GM10248 (cell line): ENCODE results near the gene WDR70.

Experiments
- CTCF ChIA-PET: fragments of 300-600 bp; sonication (Branson Sonifier 250); formaldehyde crosslinking; extraction: SDS; loops from one replicate; lab custom pipeline; 2021; ENCODE audit warnings: antibody characterized with exemption; lab: Yijun Ruan, JAX
- POLR2A ChIA-PET: fragments of 350-650 bp; sonication (Branson Sonifier 250); formaldehyde crosslinking; extraction: SDS; loops from one replicate; lab custom pipeline; 2020; ENCODE audit warnings: antibody characterized with exemption; lab: Yijun Ruan, JAX
- DNase-seq: peaks from one replicate; pipeline ENCODE4 v3.0.0; 2012; ENCODE audit errors: extremely low spot score
- CTCF ChIP-seq: IDR thresholded peaks from 2 replicates; pipeline ENCODE4 v1.5.1; 2012; ENCODE audit warnings: mild to moderate bottlenecking, low read depth; ENCODE audit errors: extremely low read depth, missing control alignments, control extremely low read depth

Gene WDR70

GRCh38 chr5:37694867-37695266, 315.7 kb downstream of the WDR70 start:
- no peak for DNase-seq
- POLR2A ChIA-PET: no interaction called here
- no peak for TF ChIP-seq CTCF
- CTCF ChIA-PET: no interaction called here

- no peak for TF ChIP-seq CTCF
- DNase-seq: no peak
- ChIA-PET POLR2A (no interaction called here), CTCF (interaction anchor here (1.7 kb wide), 1 partner anchor 10 kb away, joined by 6 read pairs; no protein-coding TSS in a partner anchor)
Observed at GRCh38 chr5:37695647-37696046, 316.5 kb downstream of the WDR70 start.

- DNase-seq: no peak
- POLR2A ChIA-PET: no interaction called here
Observed at GRCh38 chr5:37696190-37697021, 317.3 kb downstream of the WDR70 start.

GRCh38 chr5:37701868-37702267, 322.8 kb downstream of the WDR70 start:
- DNase-seq: no peak
- no peak for TF ChIP-seq CTCF
- POLR2A ChIA-PET: no interaction called here
- CTCF ChIA-PET: interaction anchor here (1.0 kb wide), 1 partner anchor 9 kb away, joined by 3 read pairs; no protein-coding TSS in a partner anchor

More at GRCh38 chr5:37696190-37697021, 317.3 kb downstream of the WDR70 start:
- no peak for TF ChIP-seq CTCF
- CTCF ChIA-PET: interaction anchor here (1.7 kb wide), 1 partner anchor 9 kb away, joined by 6 read pairs; no protein-coding TSS in a partner anchor

GRCh38 chr5:37703841-37704241, 324.7 kb downstream of the WDR70 start:
- no peak for TF ChIP-seq CTCF
- CTCF ChIA-PET: interaction anchor here (1.0 to 2.0 kb wide), 3 partner anchors 10 to 31 kb away, joined by 3 to 6 read pairs (median 5); no protein-coding TSS in a partner anchor
- no peak for DNase-seq
- POLR2A ChIA-PET: no interaction called here

- ChIA-PET POLR2A (no interaction called here), CTCF (interaction anchor here (1.3 to 2.0 kb wide), 2 partner anchors 9 to 18 kb away, joined by 5 to 6 read pairs; no protein-coding TSS in a partner anchor)
- TF ChIP-seq CTCF: no peak
- no peak for DNase-seq
Observed at GRCh38 chr5:37704406-37704805, 325.3 kb downstream of the WDR70 start.
